MV-4-11 (cell line): ENCODE measurements around the gene FDX1.

Experiments
- DNase-seq: peaks from one replicate; lab custom pipeline; 2025; lab: John Stamatoyannopoulos, UW

Gene FDX1

GRCh38 chr11:110468121-110468520 is 38.4 kb downstream of the FDX1 start:
- DNase-seq = no peak

GRCh38 chr11:110469127-110469526 is 39.4 kb downstream of the FDX1 start:
- DNase-seq = no peak

GRCh38 chr11:110470716-110471115 is 41.0 kb downstream of the FDX1 start:
- DNase-seq = no peak

GRCh38 chr11:110471371-110471770 is 41.6 kb downstream of the FDX1 start:
- no peak for DNase-seq

GRCh38 chr11:110472858-110473257 is 43.1 kb downstream of the FDX1 start:
- DNase-seq = no peak

- no peak for DNase-seq
These were observed 44.0 kb downstream of the FDX1 start for GRCh38 chr11:110473706-110474105.

GRCh38 chr11:110474578-110474977 is 44.8 kb downstream of the FDX1 start:
- DNase-seq = no peak

- DNase-seq = no peak
These were observed 45.9 kb downstream of the FDX1 start for GRCh38 chr11:110475671-110476070.

- DNase-seq = no peak
These were observed 48.7 kb downstream of the FDX1 start for GRCh38 chr11:110478410-110478809.

GRCh38 chr11:110479108-110480101 is 49.7 kb downstream of the FDX1 start:
- DNase-seq = peak; percentile 90

- DNase-seq = no peak
These were observed 51.8 kb downstream of the FDX1 start for GRCh38 chr11:110481523-110481922.

- DNase-seq = no peak
These were observed 56.4 kb downstream of the FDX1 start for GRCh38 chr11:110486156-110486555.

GRCh38 chr11:110488446-110488845 is 58.7 kb downstream of the FDX1 start:
- no peak for DNase-seq

- peak; percentile 85 for DNase-seq
These were observed 61.1 kb downstream of the FDX1 start for GRCh38 chr11:110490886-110491285.

- DNase-seq = no peak
These were observed 62.0 kb downstream of the FDX1 start for GRCh38 chr11:110491577-110492320.

- no peak for DNase-seq
These were observed 62.6 kb downstream of the FDX1 start for GRCh38 chr11:110492321-110492685.

GRCh38 chr11:110493346-110493745 is 63.6 kb downstream of the FDX1 start:
- DNase-seq = no peak

- DNase-seq = peak; percentile 94
These were observed 67.7 kb downstream of the FDX1 start for GRCh38 chr11:110497231-110497978.

GRCh38 chr11:110501428-110501827 is 71.7 kb downstream of the FDX1 start:
- no peak for DNase-seq

- DNase-seq = no peak
These were observed 76.0 kb downstream of the FDX1 start for GRCh38 chr11:110505528-110506284.

GRCh38 chr11:110507328-110507727 is 77.6 kb downstream of the FDX1 start:
- no peak for DNase-seq

- DNase-seq = no peak
These were observed 79.0 kb downstream of the FDX1 start for GRCh38 chr11:110508786-110509185.
